HCT116 (cell line): Measurements from ENCODE around the gene ZSCAN9. TPM values are rescaled to one million over a fixed set of nuclear protein-coding genes. Genes with fewer than 3 reads are reported as not detected.
A peak's percentile ranks its signal among the peaks of the same experiment; 100 is the strongest.

Source experiments
- ATAC-seq: fragments of 200-7000 bp; cut with Tn5 transposase; 2 replicates; pipeline ENCODE4 v1.9.1; 2020; ENCODE audit warnings: mild to moderate bottlenecking, moderate library complexity
- BruUV-seq: library from RNA; stranded (reverse); fragments of 400-500 nt; replicated peaks from 2 replicates; lab custom pipeline; 2021; lab: Mats Ljungman, UMichigan
- CTCF ChIA-PET: fragments of 300-600 bp; sonication (Branson Sonifier 250); formaldehyde crosslinking; loops from one replicate; lab custom pipeline; 2021; ENCODE audit warnings: antibody characterized with exemption; lab: Charles Lee
- POLR2A ChIA-PET: fragments of 300-600, 350-600 bp; sonication (Branson Sonifier 250); formaldehyde crosslinking; loops from one replicate; lab custom pipeline; 2021; ENCODE audit warnings: antibody characterized with exemption; lab: Charles Lee
- RAD21 ChIA-PET, 2 experiments: fragments of 300-600 bp; sonication (Branson Sonifier 250); formaldehyde crosslinking; loops; one replicate each; lab custom pipeline; 2023; ENCODE audit warnings: low total read pairs in 2 of 2; ENCODE audit not compliant: uncharacterized antibody in 2 of 2, unreplicated experiment in 2 of 2, low non-redundant PET in 1 of 2; lab: Charles Lee
- DNase-seq: peaks from one replicate; pipeline ENCODE4 v3.0.0-alpha.2; 2010; ENCODE audit warnings: low read depth, low spot score
- H2AFZ ChIP-seq: fragments of 200-600 bp; shearing (Covaris generic), sonication (generic); 2 replicates; pipeline ENCODE4 v1.6.1; 2017; ENCODE audit warnings: low read depth, mixed run types, mixed read lengths, antibody characterized with exemption, low read length; ENCODE audit not compliant: poor library complexity, severe bottlenecking
- H3K27ac ChIP-seq: 2 replicates; pipeline ENCODE4 v1.5.1; 2012; ENCODE audit warnings: low read depth, low read length
- H3K27me3 ChIP-seq: fragments of 200-600 bp; sonication (generic); 2 replicates; pipeline ENCODE4 v1.6.1; 2016; ENCODE audit warnings: mixed run types, low read length, mixed read lengths; ENCODE audit not compliant: insufficient read depth
- H3K36me3 ChIP-seq, 2 experiments: fragments of 200-500 bp in 1 of 2; fragments of 200-600 bp in 1 of 2; sonication (Bioruptor generic) in 1 of 2; sonication (generic) in 1 of 2; 2 replicates each; pipeline versions ENCODE4 v1.5.1 to v1.6.1; 2014 to 2016; ENCODE audit warnings: low read length in 2 of 2, inconsistent platforms in 1 of 2, mixed read lengths in 1 of 2, mixed run types in 1 of 2; ENCODE audit not compliant: insufficient read depth in 2 of 2, control insufficient read depth in 1 of 2
- H3K4me1 ChIP-seq, 2 experiments: fragments of 200-600 bp in 1 of 2; sonication (generic) in 1 of 2; 2 replicates each; pipeline versions ENCODE4 v1.5.1 to v1.6.1; 2012 to 2017; ENCODE audit warnings: low read length in 2 of 2, inconsistent platforms in 1 of 2, mild to moderate bottlenecking in 1 of 2, mixed read lengths in 1 of 2, mixed run types in 1 of 2, moderate library complexity in 1 of 2; ENCODE audit not compliant: insufficient read depth in 2 of 2, control insufficient read depth in 1 of 2
- H3K4me2 ChIP-seq: fragments of 200-600 bp; sonication (generic); 2 replicates; pipeline ENCODE4 v1.6.1; 2017; ENCODE audit warnings: mixed run types, low read length, mixed read lengths
- H3K4me3 ChIP-seq, 2 experiments: fragments of 200-600 bp in 1 of 2; sonication (generic) in 1 of 2; replicated peaks in 1 of 2; 2 replicates each; pipeline ENCODE4 v1.5.1; 2011 to 2016; ENCODE audit warnings: low read length in 2 of 2, control low read depth in 1 of 2, low read depth in 1 of 2, mild to moderate bottlenecking in 1 of 2, mixed read lengths in 1 of 2, mixed run types in 1 of 2
- H3K79me2 ChIP-seq: fragments of 200-600 bp; sonication (generic); 2 replicates; pipeline ENCODE4 v1.6.1; 2017; ENCODE audit warnings: mild to moderate bottlenecking, mixed run types, low read length, moderate library complexity, mixed read lengths; ENCODE audit not compliant: insufficient read depth
- H3K9ac ChIP-seq: fragments of 200-600 bp; sonication (generic); 2 replicates; pipeline ENCODE4 v1.6.1; 2016; ENCODE audit warnings: low read length, mixed read lengths
- H3K9me2 ChIP-seq: fragments of 200-600 bp; sonication (generic), shearing (Covaris generic); 2 replicates; pipeline ENCODE4 v1.6.1; 2017; ENCODE audit warnings: mixed run types, mild to moderate bottlenecking, moderate library complexity; ENCODE audit not compliant: insufficient read depth
- H3K9me3 ChIP-seq, 2 experiments: fragments of 200-500 bp in 1 of 2; fragments of 200-600 bp in 1 of 2; sonication (Bioruptor generic) in 1 of 2; sonication (generic) in 1 of 2; 2 replicates each; pipeline ENCODE4 v1.6.1; 2014 to 2017; ENCODE audit warnings: low read length in 2 of 2, mixed read lengths in 2 of 2, inconsistent platforms in 1 of 2, low read depth in 1 of 2, mild to moderate bottlenecking in 1 of 2, mixed run types in 1 of 2, moderate library complexity in 1 of 2; ENCODE audit not compliant: control insufficient read depth in 1 of 2, insufficient read depth in 1 of 2
- H4K20me1 ChIP-seq: fragments of 200-600 bp; sonication (generic), shearing (Covaris generic); 2 replicates; pipeline ENCODE4 v1.6.1; 2017; ENCODE audit warnings: mixed run types, mild to moderate bottlenecking, moderate library complexity; ENCODE audit not compliant: insufficient read depth
- ATF3 ChIP-seq: IDR thresholded peaks from 2 replicates; pipeline ENCODE4 v1.6.1; 2012
- CTCF ChIP-seq, 3 experiments: fragments of 200-600 bp in 1 of 3; sonication (generic) in 1 of 3; IDR thresholded peaks in 2 of 3; conservative IDR thresholded peaks in 1 of 3; 2 replicates each; pipeline ENCODE4 v1.5.1; 2012 to 2017; ENCODE audit warnings: low read depth in 2 of 3, low read length in 2 of 3, antibody characterized with exemption in 1 of 3, borderline replicate concordance in 1 of 3, control low read depth in 1 of 3, mild to moderate bottlenecking in 1 of 3, mixed read lengths in 1 of 3, mixed run types in 1 of 3, moderate library complexity in 1 of 3; ENCODE audit not compliant: insufficient read depth in 1 of 3
- EZH2 ChIP-seq: fragments of 200-600 bp; sonication (generic); IDR thresholded peaks from 2 replicates; pipeline ENCODE4 v1.6.1; 2017; ENCODE audit warnings: antibody characterized with exemption, mixed run types
- FOSL1 ChIP-seq: IDR thresholded peaks from 2 replicates; pipeline ENCODE4 v1.6.1; 2012; ENCODE audit warnings: low read depth
- MAX ChIP-seq: IDR thresholded peaks from 2 replicates; pipeline ENCODE4 v1.6.1; 2012
- POLR2A ChIP-seq: IDR thresholded peaks from 2 replicates; pipeline ENCODE4 v1.7.0; 2011; ENCODE audit warnings: borderline replicate concordance; ENCODE audit not compliant: insufficient read depth, insufficient read length; ENCODE audit errors: extremely low read depth
- REST ChIP-seq: IDR thresholded peaks from 2 replicates; pipeline ENCODE4 v1.6.1; 2012; ENCODE audit warnings: low read depth
- SIN3A ChIP-seq: IDR thresholded peaks from 2 replicates; pipeline ENCODE4 v1.6.1; 2012; ENCODE audit warnings: low read depth
- SP1 ChIP-seq: IDR thresholded peaks from 2 replicates; pipeline ENCODE4 v1.6.1; 2012; ENCODE audit warnings: low read depth
- SRF ChIP-seq: IDR thresholded peaks from 2 replicates; pipeline ENCODE4 v1.6.1; 2012; ENCODE audit warnings: low read depth
- YY1 ChIP-seq: IDR thresholded peaks from 2 replicates; pipeline ENCODE4 v1.6.1; 2011; ENCODE audit warnings: low read length, low read depth, moderate library complexity, mild to moderate bottlenecking; ENCODE audit not compliant: insufficient replicate concordance; ENCODE audit errors: extremely low read depth
- ZFX ChIP-seq: fragments of 450-650 bp; IDR thresholded peaks from 2 replicates; pipeline ENCODE4 v1.6.1; 2017
- intact Hi-C: fragments of 100-400 bp; cut with micrococcal nuclease; formaldehyde crosslinking; loops from 2 replicates; pipeline ENCODE4 v1.10.0; 2022
- total RNA-seq: library from RNA; stranded (reverse); gene quantifications from one replicate; pipeline ENCODE4 v1.2.1, GENCODE V29; 2021; ENCODE audit not compliant: unreplicated experiment

ZSCAN9 gene
- total RNA-seq, 1 experiment from 2014 or later = 10.8 TPM

- peak overlapping the region; percentile 38 for H3K27ac ChIP-seq
- no TSS peak for BruUV-seq
- H3K9me2 ChIP-seq = no peaks in the 10 kb centered on the region
- H3K4me2 ChIP-seq = peak overlapping the region; percentile 74
- RAD21 ChIA-PET = interaction anchor here in 1 of 2 experiments (0.6 kb wide), 1 partner anchor 1062 kb away, joined by 5 read pairs; no protein-coding TSS in a partner anchor
- peaks cover 5 to 15% of the 10 kb centered on the region in 2 experiments; a peak in 3 of 4 replicates for H3K4me1 ChIP-seq
- intact Hi-C loops = loop anchor here (2.0 to 5.0 kb wide), 2 partner anchors 77 to 310 kb away; no protein-coding TSS in a partner anchor
- peak overlapping the region; percentile 98 for H2AFZ ChIP-seq
- no peaks in the 10 kb centered on the region for H3K9me3 ChIP-seq
- TF ChIP-seq ATF3 (no peak), EZH2 (no peak), POLR2A (no peak), YY1 (no peak), ZFX (no peak)
- ATAC-seq = peak; percentile 45
- CTCF ChIA-PET = no interaction called here
- no peak for DNase-seq
- no peaks in the 10 kb centered on the region for H3K27me3 ChIP-seq
- no peaks in the 10 kb centered on the region for H4K20me1 ChIP-seq
- H3K36me3 ChIP-seq = no peaks in the 10 kb centered on the region
- peak overlapping the region; percentile 47 to 53 for H3K4me3 ChIP-seq
- H3K9ac ChIP-seq = peak overlapping the region; percentile 16
- H3K79me2 ChIP-seq = no peaks in the 10 kb centered on the region
- POLR2A ChIA-PET = no interaction called here
Observed at GRCh38 chr6:28211840-28212509, 13.1 kb upstream of the ZSCAN9 start.

GRCh38 chr6:28212510-28213212 lies 12.4 kb upstream of the ZSCAN9 start:
- POLR2A ChIA-PET = no interaction called here
- peak; percentile 88 for ATAC-seq
- Histone ChIP-seq H3K9ac (peak overlapping the region; percentile 16), H4K20me1 (no peaks in the 10 kb centered on the region), H3K9me2 (no peaks in the 10 kb centered on the region), H3K36me3 (no peaks in the 10 kb centered on the region), H3K27ac (peak overlapping the region; percentile 38), H3K27me3 (no peaks in the 10 kb centered on the region), H3K4me1 (peaks cover 5 to 15% of the 10 kb centered on the region in 2 experiments; a peak in 3 of 4 replicates), H3K4me2 (peak overlapping the region; percentile 74), H3K9me3 (no peaks in the 10 kb centered on the region), H3K79me2 (no peaks in the 10 kb centered on the region), H2AFZ (peak overlapping the region; percentile 98), H3K4me3 (peak overlapping the region; percentile 47 to 53)
- CTCF ChIA-PET = no interaction called here
- BruUV-seq = no TSS peak
- RAD21 ChIA-PET = no interaction called here
- DNase-seq = peak; percentile 80
- intact Hi-C loops = loop anchor here (2.0 to 5.0 kb wide), 2 partner anchors 78 to 310 kb away; no protein-coding TSS in a partner anchor
- TF ChIP-seq FOSL1 (no peak), MAX (peak; percentile 81), SIN3A (no peak), SP1 (peak; percentile 49; the same call in 1 of the 2 replicates), REST (no peak), CTCF (IDR thresholded peaks at IDR 0.05 in 2 of 3, conservative IDR thresholded peaks at IDR 0.05 in 1 of 3; ENCODE audit: borderline replicate concordance in 1 of 3, insufficient read depth in 1 of 3, low read depth in 2 of 3, low read length in 2 of 3) (peak in 2 of 3 experiments; percentile 19 to 38; a peak in 2 of 6 replicates), SRF (no peak), ZFX (no peak)
